K562 (cell line): ENCODE measurements around the gene ISG20. TPM values are rescaled to one million over a fixed set of nuclear protein-coding genes. Genes with fewer than 3 reads are reported as not detected.

ENCODE experiments used
- ATAC-seq: fragments of 200-7000 bp; cut with Tn5 transposase; 3 replicates; pipeline ENCODE4 v1.9.1; 2020; ENCODE audit warnings: moderate library complexity
- BruUV-seq: library from RNA; stranded (reverse); fragments of 400-500 nt; replicated peaks from 2 replicates; lab custom pipeline; 2021; lab: Mats Ljungman, UMichigan
- CTCF ChIA-PET: fragments of 300-600 bp; formaldehyde crosslinking; extraction: SDS; loops from one replicate; lab custom pipeline; 2021; ENCODE audit warnings: low intra/inter-chr PET ratio; lab: Yijun Ruan, JAX
- POLR2A ChIA-PET: fragments of 300-600, 350-650 bp; sonication (Branson Sonifier 250); formaldehyde crosslinking; extraction: SDS; loops from one replicate; lab custom pipeline; 2021; ENCODE audit warnings: antibody characterized with exemption, inconsistent platforms; lab: Yijun Ruan, JAX
- DNase-seq, 4 experiments: peaks; one replicate each; pipeline versions ENCODE4 v3.0.0 to v3.0.0-alpha.2; 2011 to 2018; ENCODE audit warnings: low spot score in 3 of 4, mixed read lengths in 3 of 4; ENCODE audit errors: extremely low read depth in 1 of 4
- FAIRE-seq: peaks from 2 replicates; lab custom pipeline; 2011; peaks lifted over from hg19 to GRCh38; lab: Jason Lieb, UNC
- H2AFZ ChIP-seq: 2 replicates; pipeline ENCODE4 v1.6.0; 2011; ENCODE audit warnings: low read depth, low read length, control low read depth, inconsistent platforms
- H3K27ac ChIP-seq: fragments of 200-600 bp; 3 replicates; pipeline ENCODE4 v1.8.0; 2011; ENCODE audit warnings: low read depth, mild to moderate bottlenecking, control low read depth, inconsistent platforms, low read length, moderate library complexity, mixed read lengths; ENCODE audit errors: extremely low read depth
- H3K27me3 ChIP-seq, 2 experiments: fragments of 300-600 bp in 1 of 2; 2 replicates in 1 of 2; 3 replicates in 1 of 2; pipeline versions ENCODE4 v1.6.0 to v1.8.0; 2011; ENCODE audit warnings: inconsistent platforms in 2 of 2, low read length in 2 of 2, mild to moderate bottlenecking in 1 of 2, mixed read lengths in 1 of 2, moderate library complexity in 1 of 2; ENCODE audit not compliant: control insufficient read depth in 2 of 2, insufficient read depth in 2 of 2
- H3K36me3 ChIP-seq: fragments of 300-600 bp; 3 replicates; pipeline ENCODE4 v1.8.0; 2011; ENCODE audit warnings: mild to moderate bottlenecking, low read length, inconsistent platforms; ENCODE audit not compliant: control insufficient read depth, insufficient read depth
- H3K4me1 ChIP-seq, 2 experiments: fragments of 200-600 bp in 1 of 2; replicated peaks in 1 of 2; 2 replicates in 1 of 2; 3 replicates in 1 of 2; pipeline versions ENCODE4 v1.5.1 to v1.8.0; 2011; ENCODE audit warnings: inconsistent platforms in 2 of 2, low read length in 2 of 2, mild to moderate bottlenecking in 1 of 2, mixed read lengths in 1 of 2, moderate library complexity in 1 of 2; ENCODE audit not compliant: control insufficient read depth in 2 of 2, insufficient read depth in 2 of 2
- H3K4me2 ChIP-seq: 2 replicates; pipeline ENCODE4 v1.6.1; 2011; ENCODE audit warnings: low read length, control low read depth, inconsistent platforms, mixed read lengths; ENCODE audit not compliant: insufficient read depth
- H3K4me3 ChIP-seq: fragments of 200-600 bp; sonication (generic), shearing (Covaris generic); 2 replicates; pipeline ENCODE4 v1.5.1; 2016; ENCODE audit warnings: control low read depth, inconsistent platforms
- H3K79me2 ChIP-seq: fragments of 200-600 bp; 3 replicates; pipeline ENCODE4 v1.8.0; 2011; ENCODE audit warnings: low read length, inconsistent platforms; ENCODE audit not compliant: control insufficient read depth, insufficient read depth
- H3K9ac ChIP-seq, 2 experiments: 2 replicates each; pipeline versions ENCODE4 v1.6.0 to v1.6.1; 2011; ENCODE audit warnings: low read depth in 2 of 2, low read length in 2 of 2, control low read depth in 1 of 2, inconsistent platforms in 1 of 2, mild to moderate bottlenecking in 1 of 2, mixed read lengths in 1 of 2; ENCODE audit not compliant: insufficient read depth in 1 of 2
- H3K9me1 ChIP-seq: one replicate; pipeline ENCODE4 v1.6.0; 2011; ENCODE audit warnings: inconsistent platforms, mild to moderate bottlenecking, low read length, moderate library complexity; ENCODE audit not compliant: control insufficient read depth, insufficient read depth
- H3K9me3 ChIP-seq: replicated peaks from 2 replicates; pipeline ENCODE4 v1.5.1; 2011; ENCODE audit warnings: low read depth, low read length, inconsistent platforms; ENCODE audit not compliant: control insufficient read depth, insufficient read depth
- H4K20me1 ChIP-seq: replicated peaks from 2 replicates; pipeline ENCODE4 v1.6.1; 2011; ENCODE audit warnings: low read length, inconsistent platforms, mixed read lengths; ENCODE audit not compliant: control insufficient read depth, insufficient read depth
- CREB3L1 ChIP-seq: fragments of 450-650 bp; IDR thresholded peaks from 2 replicates; pipeline ENCODE4 v1.6.1; 2014; ENCODE audit warnings: low read depth, mild to moderate bottlenecking, moderate library complexity, borderline replicate concordance
- CREM ChIP-seq: IDR thresholded peaks from 2 replicates; pipeline ENCODE4 v1.6.1; 2014; ENCODE audit warnings: antibody characterized with exemption, low read depth
- DLX4 ChIP-seq: fragments of 250-450 bp; sonication (Bioruptor Pico); IDR thresholded peaks from 2 replicates; pipeline ENCODE4 v1.6.1; 2021; ENCODE audit warnings: mild to moderate bottlenecking
- EP300 ChIP-seq: IDR thresholded peaks from 2 replicates; pipeline ENCODE4 v1.6.1; 2012; ENCODE audit warnings: low read length, improper control_type of control experiment
- JUNB ChIP-seq: fragments of 450-650 bp; formaldehyde crosslinking; conservative IDR thresholded peaks from 2 replicates; pipeline ENCODE4 v1.4.0; 2020; ENCODE audit warnings: mild to moderate bottlenecking
- KLF6 ChIP-seq: fragments of 250-450 bp; sonication (Bioruptor Pico); IDR thresholded peaks from 2 replicates; pipeline ENCODE4 v1.4.0; 2020; ENCODE audit warnings: mild to moderate bottlenecking, moderate library complexity, borderline replicate concordance
- NR0B1 ChIP-seq: fragments of 450-650 bp; IDR thresholded peaks from one replicate; pipeline ENCODE4 v1.6.1; 2018; ENCODE audit warnings: mild to moderate bottlenecking, moderate library complexity; ENCODE audit not compliant: partially characterized antibody
- TSC22D4 ChIP-seq: fragments of 450-650 bp; IDR thresholded peaks from 2 replicates; pipeline ENCODE4 v1.6.1; 2016; ENCODE audit warnings: missing genetic modification characterization, missing biosample characterization, control low read depth
- WGBS: fragments of 100-300 bp; shearing (Covaris generic); methylation state at CpG from one replicate; pipeline ENCODE4 v1.1.6; 2016; ENCODE audit warnings: low coverage, mixed read lengths; ENCODE audit not compliant: insufficient coverage; ENCODE audit errors: missing lambda C conversion rate; 5-methylcytosine and 5-hydroxymethylcytosine counted together
- in situ Hi-C: fragments of 300-500 bp; cut with MboI; formaldehyde crosslinking; loops from 4 replicates; pipeline ENCODE4 v1.15.0; 2018; ENCODE audit warnings: inconsistent platforms, mixed read lengths
- intact Hi-C: fragments of 100-400 bp; cut with micrococcal nuclease; formaldehyde crosslinking; loops from 2 replicates; pipeline ENCODE4 v1.14.2; 2022
- polyA plus RNA-seq, 8 experiments: library from polyadenylated mRNA; depleted of rRNA in 4 of 8; stranded (reverse) in 5 of 8; unstranded in 3 of 8; fragments of >200 nt; fragmentation: Nextera tagmentation in 2 of 8; fragmentation: Illumina TruSeq in 1 of 8; extraction: Ambion mirVana in 2 of 8; extraction: Trizol in 1 of 8; gene quantifications; 2 replicates each; pipeline versions ENCODE4 v1.2.1 to v1.2.3, GENCODE V29; 2011 to 2014; ENCODE audit warnings: inconsistent platforms in 1 of 8, missing spikeins in 1 of 8
- total RNA-seq, 7 experiments: library from RNA; depleted of rRNA in 6 of 7; stranded (reverse); fragments of >200 nt in 6 of 7; fragmentation: Illumina TruSeq in 2 of 7; extraction: Trizol in 2 of 7; gene quantifications; 2 replicates each; pipeline versions ENCODE4 v1.2.1 to v1.2.3, GENCODE V29; 2011 to 2021; ENCODE audit warnings: low replicate concordance in 1 of 7

Gene ISG20
- total and polyA plus RNA-seq, 9 of the 15 experiments (the other 6 are each of a cell fraction or from before 2014, with no cell fraction given), result 0.06 to 2.1 (median 1.00) TPM

- BruUV-seq, result no TSS peak
- POLR2A ChIA-PET, result no interaction called here
- no peak overlapping the region for H2AFZ ChIP-seq
Measured at GRCh38 chr15:88678755-88679154, 39.9 kb downstream of the ISG20 start.

More at GRCh38 chr15:88678755-88679154, 39.9 kb downstream of the ISG20 start:
- H3K79me2 ChIP-seq, result no peaks in the 10 kb centered on the region
- TF ChIP-seq NR0B1 (no peak), CREB3L1 (no peak), DLX4 (CRISPR knock-in tag) (no peak), CREM (no peak), TSC22D4 (no peak), EP300 (no peak), JUNB (CRISPR knock-in tag) (no peak), KLF6 (CRISPR knock-in tag) (no peak)
- TF ChIP-seq, all 486 proteins: peak for 0
- no peak overlapping the region for H3K4me2 ChIP-seq
- no peak for ATAC-seq
- WGBS, result under 1% methylated on average over 6 of the region's 6 CpGs
- H3K27me3 ChIP-seq, result peaks cover 21 to 32% of the 10 kb centered on the region in 2 experiments; a peak in 4 of 5 replicates
- CTCF ChIA-PET, result no interaction called here
- no peaks in the 10 kb centered on the region for H4K20me1 ChIP-seq
- no peak for DNase-seq
- intact Hi-C loops, result no loop called here
- no peaks in the 10 kb centered on the region for H3K9me1 ChIP-seq
- in situ Hi-C loops, result no loop called here
- no peak overlapping the region for H3K27ac ChIP-seq
- H3K9me3 ChIP-seq, result no peaks in the 10 kb centered on the region
- peaks cover 0 to 5% of the 10 kb centered on the region in 2 experiments; a peak in 2 of 5 replicates for H3K4me1 ChIP-seq
- H3K9ac ChIP-seq, result no peak overlapping the region
- H3K36me3 ChIP-seq, result no peaks in the 10 kb centered on the region
- H3K4me3 ChIP-seq, result no peak overlapping the region
- no peak for FAIRE-seq
